GM12865 (cell line): Measurements from ENCODE around the gene GID8.
A peak's percentile ranks its signal among the peaks of the same experiment; 100 is the strongest.

Experiments
- DNase-seq: peaks from one replicate; pipeline ENCODE4 v3.0.0; 2010; ENCODE audit warnings: low read depth
- H3K4me3 ChIP-seq: 2 replicates; pipeline ENCODE4 v1.5.1; 2011; ENCODE audit warnings: mild to moderate bottlenecking, low read depth, low read length, control low read depth
- CTCF ChIP-seq: IDR thresholded peaks from 2 replicates; pipeline ENCODE4 v1.5.1; 2011; ENCODE audit warnings: low read length, control low read depth, low read depth, inconsistent platforms; ENCODE audit not compliant: insufficient read depth; ENCODE audit errors: missing control alignments

GID8 gene

GRCh38 chr20:62949153-62949821 is 11.3 kb downstream of the GID8 start:
- no peak overlapping the region for H3K4me3 ChIP-seq
- no peak for TF ChIP-seq CTCF
- DNase-seq, result no peak

- no peak for TF ChIP-seq CTCF
- no peak overlapping the region for H3K4me3 ChIP-seq
- DNase-seq, result no peak
Observed at GRCh38 chr20:62949962-62950361, 12.0 kb downstream of the GID8 start.

- TF ChIP-seq CTCF, result no peak
- no peak for DNase-seq
- H3K4me3 ChIP-seq, result no peak overlapping the region
Observed at GRCh38 chr20:62950741-62951140, 12.8 kb downstream of the GID8 start.

- TF ChIP-seq CTCF, result no peak
- H3K4me3 ChIP-seq, result no peak overlapping the region; the same call in 1 of the 2 replicates
- DNase-seq, result no peak
Observed at GRCh38 chr20:62951143-62951895, 13.4 kb downstream of the GID8 start.

GRCh38 chr20:62951896-62952372 is 14.0 kb downstream of the GID8 start:
- DNase-seq, result no peak
- TF ChIP-seq CTCF, result no peak
- H3K4me3 ChIP-seq, result peak overlapping the region; percentile 96

- TF ChIP-seq CTCF, result peak; percentile 32
- peak; percentile 92 for DNase-seq
- peak within 1 kb of the TSS; percentile 96 for H3K4me3 ChIP-seq
Observed at GRCh38 chr20:62952373-62952967, 14.5 kb downstream of the GID8 start, which contains the start of gene SLC17A9. Gene SLC17A9, plus strand, starts transcription at chr20:62952709. Its CDS starts 122 bp downstream, at chr20:62952831.
